ENCODE data around the gene SPINK5.

DNA sequence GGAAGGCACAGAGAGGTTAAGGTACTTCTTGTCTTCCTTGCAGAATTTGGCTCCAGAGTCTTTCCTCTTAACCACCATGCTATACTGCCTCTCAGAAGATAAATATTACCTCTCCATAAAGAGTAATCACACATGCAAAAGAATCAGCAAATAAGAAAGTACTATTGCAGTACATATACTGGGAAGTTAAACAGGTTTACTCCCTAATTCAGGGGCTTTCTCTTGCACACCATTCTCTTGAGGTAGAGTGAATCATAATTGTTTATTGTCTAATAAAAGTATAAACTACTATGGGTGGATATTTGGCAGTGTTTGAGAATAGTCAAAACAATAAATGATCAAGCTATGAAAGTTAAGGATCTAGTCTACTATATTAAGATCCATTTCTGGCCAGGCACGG lies 40.4 kb downstream of the SPINK5 start:
- no peak for TF ChIP-seq CTCF (conservative IDR thresholded peaks at IDR 0.05; ENCODE audit: low read depth, low read length)
- no peak for TF ChIP-seq EZH2phosphoT487 (IDR thresholded peaks at IDR 0.05; ENCODE audit: borderline replicate concordance, low read length)
- TF ChIP-seq EZH2 (IDR thresholded peaks at IDR 0.05; ENCODE audit: low read length, unreplicated experiment) = no peak
